Stimulated activated CD8-positive, alpha-beta memory T cell treated with anti-CD3 and anti-CD28 coated beads, Interleukin-15, amount 100 ng/mL, for 4 hours (primary cell): ENCODE data around the gene DAAM1.

Source experiments
- DNase-seq, 2 donors: peaks; one replicate each; pipeline ENCODE4 v3.0.0-alpha.2; 2020; ENCODE audit warnings: low read depth in 2 of 2

DAAM1 gene

GRCh38 chr14:59362513-59362912, 174.0 kb downstream of the DAAM1 start:
- DNase-seq, result no peak

- no peak for DNase-seq
Measured at GRCh38 chr14:59363531-59364226, 175.2 kb downstream of the DAAM1 start.

GRCh38 chr14:59370158-59370742, 181.8 kb downstream of the DAAM1 start:
- DNase-seq, result no peak

- DNase-seq, result no peak
Measured at GRCh38 chr14:59371771-59372170, 183.3 kb downstream of the DAAM1 start.

- DNase-seq, result no peak
Measured at GRCh38 chr14:59374048-59374447, 185.6 kb downstream of the DAAM1 start.

- DNase-seq, result no peak
Measured at GRCh38 chr14:59376686-59377085, 188.2 kb downstream of the DAAM1 start.

- no peak for DNase-seq
Measured at GRCh38 chr14:59377491-59377890, 189.0 kb downstream of the DAAM1 start.

- no peak for DNase-seq
Measured at GRCh38 chr14:59377991-59378601, 189.6 kb downstream of the DAAM1 start.

- no peak for DNase-seq
Measured at GRCh38 chr14:59389936-59390335, 201.5 kb downstream of the DAAM1 start.

GRCh38 chr14:59391388-59391787, 202.9 kb downstream of the DAAM1 start:
- DNase-seq, result no peak

- DNase-seq, result no peak
Measured at GRCh38 chr14:59394268-59394667, 205.8 kb downstream of the DAAM1 start.

- DNase-seq, result no peak
Measured at GRCh38 chr14:59395672-59396071, 207.2 kb downstream of the DAAM1 start.

GRCh38 chr14:59398841-59399240, 210.4 kb downstream of the DAAM1 start:
- no peak for DNase-seq

- DNase-seq, result no peak
Measured at GRCh38 chr14:59406454-59407245, 218.2 kb downstream of the DAAM1 start.

GRCh38 chr14:59407246-59408010, 219.0 kb downstream of the DAAM1 start:
- no peak for DNase-seq

GRCh38 chr14:59415836-59416602, 227.6 kb downstream of the DAAM1 start:
- DNase-seq, result no peak

GRCh38 chr14:59417311-59417710, 228.8 kb downstream of the DAAM1 start:
- DNase-seq, result no peak

GRCh38 chr14:59419303-59419702, 230.8 kb downstream of the DAAM1 start:
- no peak for DNase-seq
